Colonic mucosa (tissue), 4 donors: Measurements from ENCODE around the gene SLFN11. TPM values are rescaled to one million over a fixed set of nuclear protein-coding genes. Genes with fewer than 3 reads are reported as not detected.
"Not testable (repeated sequence)": the region's sequence is repeated elsewhere in the genome, so short reads cannot be mapped to it uniquely, and the experiment has no call there.

ENCODE experiments used
- DNase-seq: peaks from one replicate; pipeline ENCODE4 v3.0.0-alpha.2; 2020
- H3K27ac ChIP-seq: fragments of 200-600 bp; one replicate; pipeline ENCODE4 v1.8.0; 2021
- H3K27me3 ChIP-seq: fragments of 200-600 bp; one replicate; pipeline ENCODE4 v1.8.0; 2021
- H3K36me3 ChIP-seq: fragments of 200-600 bp; one replicate; pipeline ENCODE4 v1.8.0; 2021
- H3K4me1 ChIP-seq: fragments of 200-600 bp; one replicate; pipeline ENCODE4 v1.8.0; 2021; ENCODE audit warnings: mild to moderate bottlenecking
- H3K4me3 ChIP-seq: fragments of 200-600 bp; one replicate; pipeline ENCODE4 v1.8.0; 2021
- H3K9ac ChIP-seq, 2 donors: one replicate each; pipeline ENCODE4 v1.7.0; 2013; ENCODE audit warnings: control low read depth in 2 of 2, low read depth in 2 of 2, low read length in 2 of 2
- H3K9me3 ChIP-seq: fragments of 200-600 bp; one replicate; pipeline ENCODE4 v1.8.0; 2021
- intact Hi-C: fragments of 100-400 bp; cut with DNase I; formaldehyde crosslinking; loops from one replicate; pipeline ENCODE4 v1.14.1; 2022
- total RNA-seq, 2 donors: library from RNA; stranded (reverse); fragmentation: NEBNext Ultra II Directional in 1 of 2; extraction: Animal tissue kit (Norgen Biotek cat#: 25700) in 1 of 2; gene quantifications; one replicate each; pipeline ENCODE4 v1.2.1, GENCODE V29; 2021
- TF ChIP-seq, protein P1 (sequence below): fragments of 200-600 bp; IDR thresholded peaks from one replicate; pipeline ENCODE4 v1.8.0; 2022; ENCODE audit warnings: antibody characterized with exemption, mild to moderate bottlenecking
- donor health status: healthy.
- donor health status: DM: no; HTN: no; CAD: no.
- donor health status: DM: no; HTN: no; CAD: no.

SLFN11 gene, protein sequence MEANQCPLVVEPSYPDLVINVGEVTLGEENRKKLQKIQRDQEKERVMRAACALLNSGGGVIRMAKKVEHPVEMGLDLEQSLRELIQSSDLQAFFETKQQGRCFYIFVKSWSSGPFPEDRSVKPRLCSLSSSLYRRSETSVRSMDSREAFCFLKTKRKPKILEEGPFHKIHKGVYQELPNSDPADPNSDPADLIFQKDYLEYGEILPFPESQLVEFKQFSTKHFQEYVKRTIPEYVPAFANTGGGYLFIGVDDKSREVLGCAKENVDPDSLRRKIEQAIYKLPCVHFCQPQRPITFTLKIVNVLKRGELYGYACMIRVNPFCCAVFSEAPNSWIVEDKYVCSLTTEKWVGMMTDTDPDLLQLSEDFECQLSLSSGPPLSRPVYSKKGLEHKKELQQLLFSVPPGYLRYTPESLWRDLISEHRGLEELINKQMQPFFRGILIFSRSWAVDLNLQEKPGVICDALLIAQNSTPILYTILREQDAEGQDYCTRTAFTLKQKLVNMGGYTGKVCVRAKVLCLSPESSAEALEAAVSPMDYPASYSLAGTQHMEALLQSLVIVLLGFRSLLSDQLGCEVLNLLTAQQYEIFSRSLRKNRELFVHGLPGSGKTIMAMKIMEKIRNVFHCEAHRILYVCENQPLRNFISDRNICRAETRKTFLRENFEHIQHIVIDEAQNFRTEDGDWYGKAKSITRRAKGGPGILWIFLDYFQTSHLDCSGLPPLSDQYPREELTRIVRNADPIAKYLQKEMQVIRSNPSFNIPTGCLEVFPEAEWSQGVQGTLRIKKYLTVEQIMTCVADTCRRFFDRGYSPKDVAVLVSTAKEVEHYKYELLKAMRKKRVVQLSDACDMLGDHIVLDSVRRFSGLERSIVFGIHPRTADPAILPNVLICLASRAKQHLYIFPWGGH
- total RNA-seq = 1 to 10 TPM; 3.6 to 9.1 TPM

DNA sequence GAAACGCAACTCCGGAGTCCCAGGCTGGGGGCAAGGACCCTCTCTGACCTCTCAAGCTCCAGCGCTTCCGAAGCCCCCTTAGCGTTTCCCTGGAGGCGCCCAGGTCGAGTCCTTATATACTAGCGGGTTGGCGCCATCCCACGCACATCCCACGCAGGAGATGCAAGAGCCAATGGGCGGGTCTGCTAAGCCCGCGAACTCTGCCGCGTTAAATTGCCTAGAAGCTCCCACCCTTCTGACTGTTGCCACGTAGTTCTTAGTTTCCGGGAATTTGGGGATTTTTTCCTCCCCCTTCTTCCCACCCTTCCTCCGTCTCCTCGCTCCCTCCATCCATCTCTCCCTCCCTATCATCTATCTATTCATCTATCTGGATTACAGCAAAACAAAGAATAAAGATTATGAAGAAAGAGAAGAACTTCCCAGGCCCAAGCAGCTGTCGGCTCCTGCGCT lies at the start of gene SLFN11:
TSS of gene SLFN11 (minus strand) at position 88 of the 450 bp plus-strand sequence. CDS start 9,814 bp downstream, outside the sequence.
- TF ChIP-seq, protein P1, sequence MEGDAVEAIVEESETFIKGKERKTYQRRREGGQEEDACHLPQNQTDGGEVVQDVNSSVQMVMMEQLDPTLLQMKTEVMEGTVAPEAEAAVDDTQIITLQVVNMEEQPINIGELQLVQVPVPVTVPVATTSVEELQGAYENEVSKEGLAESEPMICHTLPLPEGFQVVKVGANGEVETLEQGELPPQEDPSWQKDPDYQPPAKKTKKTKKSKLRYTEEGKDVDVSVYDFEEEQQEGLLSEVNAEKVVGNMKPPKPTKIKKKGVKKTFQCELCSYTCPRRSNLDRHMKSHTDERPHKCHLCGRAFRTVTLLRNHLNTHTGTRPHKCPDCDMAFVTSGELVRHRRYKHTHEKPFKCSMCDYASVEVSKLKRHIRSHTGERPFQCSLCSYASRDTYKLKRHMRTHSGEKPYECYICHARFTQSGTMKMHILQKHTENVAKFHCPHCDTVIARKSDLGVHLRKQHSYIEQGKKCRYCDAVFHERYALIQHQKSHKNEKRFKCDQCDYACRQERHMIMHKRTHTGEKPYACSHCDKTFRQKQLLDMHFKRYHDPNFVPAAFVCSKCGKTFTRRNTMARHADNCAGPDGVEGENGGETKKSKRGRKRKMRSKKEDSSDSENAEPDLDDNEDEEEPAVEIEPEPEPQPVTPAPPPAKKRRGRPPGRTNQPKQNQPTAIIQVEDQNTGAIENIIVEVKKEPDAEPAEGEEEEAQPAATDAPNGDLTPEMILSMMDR = no peak
- Histone ChIP-seq H3K27me3 (peaks cover 9% of the 10 kb centered on the region), H3K36me3 (no peaks in the 10 kb centered on the region), H3K4me1 (no peaks in the 10 kb centered on the region), H3K9ac (peak within 1 kb of the TSS; percentile 76 to 88), H3K9me3 (no peaks in the 10 kb centered on the region), H3K27ac (peak within 1 kb of the TSS; percentile 69), H3K4me3 (peak within 1 kb of the TSS; percentile 49)
- DNase-seq = peak; percentile 71
- intact Hi-C loops = no loop called here

DNA sequence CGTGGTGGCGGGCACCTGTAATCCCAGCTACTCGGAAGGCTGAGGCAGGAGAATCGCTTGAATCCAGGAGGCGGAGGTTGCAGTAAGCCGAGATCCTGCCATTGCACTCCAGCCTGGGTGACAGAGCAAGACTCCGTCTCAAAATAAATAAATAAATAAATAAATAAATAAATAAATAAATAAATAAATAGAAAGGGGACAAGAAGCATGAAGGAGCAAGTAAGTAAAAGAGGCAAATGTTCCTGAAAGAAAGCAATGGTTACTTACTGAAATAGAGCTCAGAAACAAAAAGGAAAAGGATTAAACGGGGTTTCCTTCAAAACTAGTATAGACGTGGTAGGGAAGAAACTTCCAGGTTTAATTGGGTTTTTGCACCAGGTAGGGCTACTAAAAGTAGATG lies 47.6 kb upstream of the SLFN11 start:
- H3K4me1 ChIP-seq, H3K27ac ChIP-seq, H3K27me3 ChIP-seq, DNase-seq, H3K9ac ChIP-seq, H3K4me3 ChIP-seq, H3K9me3 ChIP-seq, intact Hi-C loops, H3K36me3 ChIP-seq: not testable (repeated sequence)

DNA sequence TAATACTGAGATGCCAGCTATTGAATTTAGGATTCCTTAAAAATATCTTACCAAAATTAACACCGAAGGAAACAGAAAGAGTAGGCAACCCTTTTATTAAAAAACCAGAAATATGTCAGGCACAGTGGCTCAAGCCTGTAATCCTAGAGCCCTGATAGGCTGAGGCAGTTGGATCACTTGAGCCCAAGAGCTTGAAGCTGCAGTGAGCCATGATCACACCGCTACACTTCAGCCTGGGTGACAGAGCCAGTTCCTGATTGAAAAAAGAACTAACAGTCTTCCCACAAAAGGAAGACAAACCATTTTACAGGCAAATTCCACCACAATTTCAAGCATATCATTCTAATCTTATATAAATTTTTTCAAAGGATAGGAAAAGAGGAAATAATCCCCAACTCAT lies 43.2 kb upstream of the SLFN11 start:
- no peak overlapping the region for H3K4me3 ChIP-seq
- H3K27ac ChIP-seq = no peak overlapping the region
- DNase-seq = no peak
- TF ChIP-seq, protein P1 = no peak
- no peaks in the 10 kb centered on the region for H3K9me3 ChIP-seq
- intact Hi-C loops = no loop called here
- H3K9ac ChIP-seq = no peak overlapping the region
- H3K36me3 ChIP-seq = no peaks in the 10 kb centered on the region
- no peaks in the 10 kb centered on the region for H3K4me1 ChIP-seq
- no peaks in the 10 kb centered on the region for H3K27me3 ChIP-seq

DNA sequence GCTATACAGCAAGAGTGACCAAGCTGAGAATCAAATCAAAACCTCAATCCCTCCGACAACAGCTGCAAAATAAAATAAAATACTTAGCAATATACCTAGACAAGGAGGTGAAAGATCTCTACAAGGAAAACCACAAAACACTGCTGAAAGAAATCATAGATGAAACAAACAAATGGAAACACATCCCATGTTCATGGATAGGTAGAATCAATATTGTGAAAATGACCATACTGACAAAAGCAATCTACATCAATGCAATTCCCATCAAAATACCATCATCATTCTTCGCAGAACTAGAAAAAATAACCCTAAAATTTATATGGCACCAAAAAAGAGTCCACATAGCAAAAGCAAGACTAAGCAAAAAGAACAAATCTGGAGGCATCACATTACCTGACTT lies 41.3 kb upstream of the SLFN11 start:
- H3K9ac ChIP-seq, intact Hi-C loops, H3K27ac ChIP-seq, H3K36me3 ChIP-seq, H3K9me3 ChIP-seq, DNase-seq, H3K4me1 ChIP-seq, H3K27me3 ChIP-seq, H3K4me3 ChIP-seq: not testable (repeated sequence)

DNA sequence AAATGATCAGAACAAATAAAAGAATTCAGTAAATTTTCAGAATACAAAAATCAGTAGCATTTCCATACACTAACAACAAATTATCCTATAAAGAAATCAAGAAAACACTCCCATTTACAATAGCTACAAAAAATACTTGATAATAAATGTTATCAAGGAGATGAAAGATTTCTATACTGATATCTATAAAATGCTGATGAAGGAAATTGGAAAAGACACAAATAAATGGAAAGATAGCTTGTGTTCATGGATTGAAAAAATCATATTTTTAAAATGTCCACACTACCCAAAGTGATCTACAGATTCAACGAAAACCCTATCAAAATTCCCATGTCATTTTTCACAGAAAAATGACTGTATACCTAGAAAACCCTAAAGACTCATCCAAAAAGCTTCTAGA lies 40.8 kb upstream of the SLFN11 start:
- Histone ChIP-seq H3K27me3 (no peaks in the 10 kb centered on the region), H3K27ac (no peak overlapping the region), H3K9ac (no peak overlapping the region), H3K9me3 (no peaks in the 10 kb centered on the region), H3K36me3 (no peaks in the 10 kb centered on the region), H3K4me1 (no peaks in the 10 kb centered on the region), H3K4me3 (no peak overlapping the region)
- no peak for DNase-seq
- intact Hi-C loops = no loop called here
- TF ChIP-seq, protein P1 = no peak

DNA sequence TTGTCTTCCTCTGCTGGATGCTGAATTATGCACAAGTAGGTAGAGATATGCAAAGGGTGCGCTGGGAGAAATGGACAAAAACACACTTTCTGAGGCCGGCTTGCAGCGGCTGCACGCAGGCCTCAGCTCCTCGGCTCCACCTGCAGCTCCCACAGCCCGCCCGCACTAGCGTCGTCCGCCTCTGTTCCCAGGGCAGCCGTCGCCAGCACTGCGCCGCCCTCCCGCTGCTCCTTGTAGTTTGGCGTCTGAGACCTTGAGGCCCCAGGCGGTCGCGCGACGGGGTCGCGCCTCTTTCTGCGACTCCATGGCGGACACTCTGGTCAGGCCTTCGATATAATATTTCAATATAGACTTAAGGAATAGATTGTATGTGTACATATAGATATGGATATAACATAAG lies 34.1 kb upstream of the SLFN11 start:
- Histone ChIP-seq H3K9ac (no peak overlapping the region), H3K27me3 (no peaks in the 10 kb centered on the region), H3K9me3 (no peaks in the 10 kb centered on the region), H3K36me3 (no peaks in the 10 kb centered on the region), H3K4me3 (no peak overlapping the region), H3K27ac (no peak overlapping the region), H3K4me1 (no peaks in the 10 kb centered on the region)
- no peak for DNase-seq
- intact Hi-C loops = no loop called here
- TF ChIP-seq, protein P1 = no peak
